K562 (cell line): ENCODE data around the gene IGFBP4. TPM values are rescaled to one million over a fixed set of nuclear protein-coding genes. Genes with fewer than 3 reads are reported as not detected.

ENCODE experiments used
- ATAC-seq: fragments of 200-7000 bp; cut with Tn5 transposase; 3 replicates; pipeline ENCODE4 v1.9.1; 2020; ENCODE audit warnings: moderate library complexity
- BruUV-seq: library from RNA; stranded (reverse); fragments of 400-500 nt; replicated peaks from 2 replicates; lab custom pipeline; 2021; lab: Mats Ljungman, UMichigan
- CTCF ChIA-PET: fragments of 300-600 bp; formaldehyde crosslinking; extraction: SDS; loops from one replicate; lab custom pipeline; 2021; ENCODE audit warnings: low intra/inter-chr PET ratio; lab: Yijun Ruan, JAX
- POLR2A ChIA-PET: fragments of 300-600, 350-650 bp; sonication (Branson Sonifier 250); formaldehyde crosslinking; extraction: SDS; loops from one replicate; lab custom pipeline; 2021; ENCODE audit warnings: antibody characterized with exemption, inconsistent platforms; lab: Yijun Ruan, JAX
- DNase-seq, 4 experiments: peaks; one replicate each; pipeline versions ENCODE4 v3.0.0 to v3.0.0-alpha.2; 2011 to 2018; ENCODE audit warnings: low spot score in 3 of 4, mixed read lengths in 3 of 4; ENCODE audit errors: extremely low read depth in 1 of 4
- FAIRE-seq: peaks from 2 replicates; lab custom pipeline; 2011; peaks lifted over from hg19 to GRCh38; lab: Jason Lieb, UNC
- H2AFZ ChIP-seq: 2 replicates; pipeline ENCODE4 v1.6.0; 2011; ENCODE audit warnings: low read depth, low read length, control low read depth, inconsistent platforms
- H3K27ac ChIP-seq: fragments of 200-600 bp; 3 replicates; pipeline ENCODE4 v1.8.0; 2011; ENCODE audit warnings: low read depth, mild to moderate bottlenecking, control low read depth, inconsistent platforms, low read length, moderate library complexity, mixed read lengths; ENCODE audit errors: extremely low read depth
- H3K27me3 ChIP-seq, 2 experiments: fragments of 300-600 bp in 1 of 2; 2 replicates in 1 of 2; 3 replicates in 1 of 2; pipeline versions ENCODE4 v1.6.0 to v1.8.0; 2011; ENCODE audit warnings: inconsistent platforms in 2 of 2, low read length in 2 of 2, mild to moderate bottlenecking in 1 of 2, mixed read lengths in 1 of 2, moderate library complexity in 1 of 2; ENCODE audit not compliant: control insufficient read depth in 2 of 2, insufficient read depth in 2 of 2
- H3K36me3 ChIP-seq: fragments of 300-600 bp; 3 replicates; pipeline ENCODE4 v1.8.0; 2011; ENCODE audit warnings: mild to moderate bottlenecking, low read length, inconsistent platforms; ENCODE audit not compliant: control insufficient read depth, insufficient read depth
- H3K4me1 ChIP-seq, 2 experiments: fragments of 200-600 bp in 1 of 2; replicated peaks in 1 of 2; 2 replicates in 1 of 2; 3 replicates in 1 of 2; pipeline versions ENCODE4 v1.5.1 to v1.8.0; 2011; ENCODE audit warnings: inconsistent platforms in 2 of 2, low read length in 2 of 2, mild to moderate bottlenecking in 1 of 2, mixed read lengths in 1 of 2, moderate library complexity in 1 of 2; ENCODE audit not compliant: control insufficient read depth in 2 of 2, insufficient read depth in 2 of 2
- H3K4me2 ChIP-seq: 2 replicates; pipeline ENCODE4 v1.6.1; 2011; ENCODE audit warnings: low read length, control low read depth, inconsistent platforms, mixed read lengths; ENCODE audit not compliant: insufficient read depth
- H3K4me3 ChIP-seq: fragments of 200-600 bp; sonication (generic), shearing (Covaris generic); 2 replicates; pipeline ENCODE4 v1.5.1; 2016; ENCODE audit warnings: control low read depth, inconsistent platforms
- H3K79me2 ChIP-seq: fragments of 200-600 bp; 3 replicates; pipeline ENCODE4 v1.8.0; 2011; ENCODE audit warnings: low read length, inconsistent platforms; ENCODE audit not compliant: control insufficient read depth, insufficient read depth
- H3K9ac ChIP-seq, 2 experiments: 2 replicates each; pipeline versions ENCODE4 v1.6.0 to v1.6.1; 2011; ENCODE audit warnings: low read depth in 2 of 2, low read length in 2 of 2, control low read depth in 1 of 2, inconsistent platforms in 1 of 2, mild to moderate bottlenecking in 1 of 2, mixed read lengths in 1 of 2; ENCODE audit not compliant: insufficient read depth in 1 of 2
- H3K9me1 ChIP-seq: one replicate; pipeline ENCODE4 v1.6.0; 2011; ENCODE audit warnings: inconsistent platforms, mild to moderate bottlenecking, low read length, moderate library complexity; ENCODE audit not compliant: control insufficient read depth, insufficient read depth
- H3K9me3 ChIP-seq: replicated peaks from 2 replicates; pipeline ENCODE4 v1.5.1; 2011; ENCODE audit warnings: low read depth, low read length, inconsistent platforms; ENCODE audit not compliant: control insufficient read depth, insufficient read depth
- H4K20me1 ChIP-seq: replicated peaks from 2 replicates; pipeline ENCODE4 v1.6.1; 2011; ENCODE audit warnings: low read length, inconsistent platforms, mixed read lengths; ENCODE audit not compliant: control insufficient read depth, insufficient read depth
- FOXP1 ChIP-seq: sonication (generic); formaldehyde crosslinking; IDR thresholded peaks from 2 replicates; pipeline ENCODE4 v1.8.0; 2022; ENCODE audit warnings: mild to moderate bottlenecking, missing genetic modification reagents
- PBX2 ChIP-seq, 2 experiments: IDR thresholded peaks in 1 of 2; conservative IDR thresholded peaks in 1 of 2; 2 replicates each; pipeline ENCODE4 v1.6.1; 2016; ENCODE audit warnings: low read depth in 2 of 2, mild to moderate bottlenecking in 1 of 2, missing compliant biosample characterization in 1 of 2, missing genetic modification characterization in 1 of 2, moderate library complexity in 1 of 2
- TCF3 ChIP-seq: sonication (generic); formaldehyde crosslinking; IDR thresholded peaks from 2 replicates; pipeline ENCODE4 v1.4.0; 2020; ENCODE audit warnings: mild to moderate bottlenecking, missing genetic modification reagents
- ZFP30 ChIP-seq: fragments of 250-450 bp; sonication (Bioruptor Pico); IDR thresholded peaks from 2 replicates; pipeline ENCODE4 v1.8.0; 2022; ENCODE audit warnings: moderate library complexity, mild to moderate bottlenecking, inconsistent platforms, borderline replicate concordance
- WGBS: fragments of 100-300 bp; shearing (Covaris generic); methylation state at CpG from one replicate; pipeline ENCODE4 v1.1.6; 2016; ENCODE audit warnings: low coverage, mixed read lengths; ENCODE audit not compliant: insufficient coverage; ENCODE audit errors: missing lambda C conversion rate; 5-methylcytosine and 5-hydroxymethylcytosine counted together
- in situ Hi-C: fragments of 300-500 bp; cut with MboI; formaldehyde crosslinking; loops from 4 replicates; pipeline ENCODE4 v1.15.0; 2018; ENCODE audit warnings: inconsistent platforms, mixed read lengths
- intact Hi-C: fragments of 100-400 bp; cut with micrococcal nuclease; formaldehyde crosslinking; loops from 2 replicates; pipeline ENCODE4 v1.14.2; 2022
- polyA plus RNA-seq, 8 experiments: library from polyadenylated mRNA; depleted of rRNA in 4 of 8; stranded (reverse) in 5 of 8; unstranded in 3 of 8; fragments of >200 nt; fragmentation: Nextera tagmentation in 2 of 8; fragmentation: Illumina TruSeq in 1 of 8; extraction: Ambion mirVana in 2 of 8; extraction: Trizol in 1 of 8; gene quantifications; 2 replicates each; pipeline versions ENCODE4 v1.2.1 to v1.2.3, GENCODE V29; 2011 to 2014; ENCODE audit warnings: inconsistent platforms in 1 of 8, missing spikeins in 1 of 8
- total RNA-seq, 7 experiments: library from RNA; depleted of rRNA in 6 of 7; stranded (reverse); fragments of >200 nt in 6 of 7; fragmentation: Illumina TruSeq in 2 of 7; extraction: Trizol in 2 of 7; gene quantifications; 2 replicates each; pipeline versions ENCODE4 v1.2.1 to v1.2.3, GENCODE V29; 2011 to 2021; ENCODE audit warnings: low replicate concordance in 1 of 7

The IGFBP4 gene
- total and polyA plus RNA-seq, 9 of the 15 experiments (the other 6 are each of a cell fraction or from before 2014, with no cell fraction given), result 8.8 to 99.8 (median 18.6) TPM

- H3K9me3 ChIP-seq, result no peaks in the 10 kb centered on the region
- intact Hi-C loops, result no loop called here
- no peaks in the 10 kb centered on the region for H3K27me3 ChIP-seq
- TF ChIP-seq PBX2 (CRISPR knock-in tag; IDR thresholded peaks at IDR 0.05; ENCODE audit: low read depth) (no peak), PBX2 (tag; conservative IDR thresholded peaks at IDR 0.05; ENCODE audit: low read depth) (no peak), FOXP1 (CRISPR knock-in tag) (no peak), TCF3 (CRISPR knock-in tag) (no peak), ZFP30 (no peak)
- WGBS, result 36% methylated on average over 10 of the region's 10 CpGs
- no peak overlapping the region for H3K27ac ChIP-seq
- ATAC-seq (no peak), FAIRE-seq (no peak), DNase-seq (no peak)
- no peak overlapping the region for H2AFZ ChIP-seq
- H4K20me1 ChIP-seq, result no peaks in the 10 kb centered on the region
- H3K79me2 ChIP-seq, result no peaks in the 10 kb centered on the region
- no peak overlapping the region for H3K4me2 ChIP-seq
- no peak overlapping the region for H3K9ac ChIP-seq
- no TSS peak for BruUV-seq
- no peak overlapping the region for H3K4me3 ChIP-seq
- H3K4me1 ChIP-seq, result peaks cover 9 to 16% of the 10 kb centered on the region in 2 experiments; a peak in 3 of 5 replicates
- ChIA-PET POLR2A (interaction anchor here (0.9 to 2.6 kb wide), 2 partner anchors 13 to 95 kb away, joined by 4 to 11 read pairs; partner anchors contain the start of gene TOP2A), CTCF (no interaction called here)
- in situ Hi-C loops, result no loop called here
- H3K36me3 ChIP-seq, result no peaks in the 10 kb centered on the region
- no peaks in the 10 kb centered on the region for H3K9me1 ChIP-seq
Measured at GRCh38 chr17:40430272-40431230, 12.7 kb upstream of the IGFBP4 start.
